SK-N-SH treated with all-trans-retinoic acid at 6 μM for 48 hours (cell line): ENCODE data around the gene FARP1.

Source experiments
- ATAC-seq: fragments of 200-7000 bp; cut with Tn5 transposase; 3 replicates; pipeline ENCODE4 v1.9.1; 2020; ENCODE audit warnings: mild to moderate bottlenecking, moderate library complexity
- ARNTL ChIP-seq: fragments of 450-650 bp; formaldehyde crosslinking; IDR thresholded peaks from 2 replicates; pipeline ENCODE4 v1.5.0; 2020; ENCODE audit warnings: low read depth, mild to moderate bottlenecking, moderate library complexity, borderline replicate concordance
- BACH2 ChIP-seq: fragments of 250-450 bp; sonication (Bioruptor Pico); IDR thresholded peaks from 2 replicates; pipeline ENCODE4 v1.9.0; 2021; ENCODE audit warnings: mild to moderate bottlenecking, borderline replicate concordance
- CREB5 ChIP-seq: fragments of 250-450 bp; sonication (Bioruptor Pico); IDR thresholded peaks from 2 replicates; pipeline ENCODE4 v1.5.1; 2020; ENCODE audit warnings: low read depth, mild to moderate bottlenecking, moderate library complexity
- CSDC2 ChIP-seq: fragments of 250-450 bp; sonication (Bioruptor Pico); IDR thresholded peaks from 2 replicates; pipeline ENCODE4 v1.5.0; 2020; ENCODE audit warnings: mild to moderate bottlenecking, moderate library complexity
- CSRNP3 ChIP-seq: fragments of 250-450 bp; sonication (Bioruptor Pico); IDR thresholded peaks from 2 replicates; pipeline ENCODE4 v1.5.1; 2021; ENCODE audit warnings: mild to moderate bottlenecking, moderate library complexity
- ESRRG ChIP-seq: fragments of 250-450 bp; sonication (Bioruptor Pico); IDR thresholded peaks from 2 replicates; pipeline ENCODE4 v1.6.1; 2021; ENCODE audit warnings: mild to moderate bottlenecking
- GLIS3 ChIP-seq: fragments of 250-450 bp; sonication (Bioruptor Pico); IDR thresholded peaks from 2 replicates; pipeline ENCODE4 v1.5.0; 2020; ENCODE audit warnings: mild to moderate bottlenecking, moderate library complexity
- ISL1 ChIP-seq: fragments of 250-450 bp; sonication (Bioruptor Pico); IDR thresholded peaks from 2 replicates; pipeline ENCODE4 v2.1.2; 2022; ENCODE audit warnings: mild to moderate bottlenecking, moderate library complexity
- OSR1 ChIP-seq: fragments of 250-450 bp; sonication (Bioruptor Pico); IDR thresholded peaks from 2 replicates; pipeline ENCODE4 v1.8.0; 2022; ENCODE audit warnings: moderate library complexity, mild to moderate bottlenecking, inconsistent platforms
- PATZ1 ChIP-seq: fragments of 250-450 bp; sonication (Bioruptor Pico); IDR thresholded peaks from 2 replicates; pipeline ENCODE4 v1.8.0; 2020; ENCODE audit warnings: mild to moderate bottlenecking, moderate library complexity, borderline replicate concordance
- POU6F1 ChIP-seq: fragments of 250-450 bp; sonication (Bioruptor Pico); IDR thresholded peaks from 2 replicates; pipeline ENCODE4 v1.8.0; 2021; ENCODE audit warnings: low read depth, mild to moderate bottlenecking, moderate library complexity, borderline replicate concordance
- PPARA ChIP-seq: fragments of 250-450 bp; sonication (Bioruptor Pico); IDR thresholded peaks from 2 replicates; pipeline ENCODE4 v1.5.0; 2020; ENCODE audit warnings: mild to moderate bottlenecking, borderline replicate concordance
- RARB ChIP-seq: fragments of 250-450 bp; sonication (Bioruptor Pico); IDR thresholded peaks from 2 replicates; pipeline ENCODE4 v1.8.0; 2021; ENCODE audit warnings: mild to moderate bottlenecking, moderate library complexity
- SNAI2 ChIP-seq: fragments of 250-450 bp; sonication (Bioruptor Pico); IDR thresholded peaks from 2 replicates; pipeline ENCODE4 v1.5.0; 2020; ENCODE audit warnings: mild to moderate bottlenecking, moderate library complexity
- TCF4 ChIP-seq: fragments of 250-450 bp; sonication (Bioruptor Pico); IDR thresholded peaks from 2 replicates; pipeline ENCODE4 v1.8.0; 2021; ENCODE audit warnings: mild to moderate bottlenecking, moderate library complexity, borderline replicate concordance
- TOX ChIP-seq: fragments of 250-450 bp; sonication (Bioruptor Pico); IDR thresholded peaks from 2 replicates; pipeline ENCODE4 v1.8.0; 2021; ENCODE audit warnings: mild to moderate bottlenecking, moderate library complexity, borderline replicate concordance
- TSHZ2 ChIP-seq: fragments of 250-450 bp; sonication (Bioruptor Pico); IDR thresholded peaks from 2 replicates; pipeline ENCODE4 v1.5.0; 2020; ENCODE audit warnings: mild to moderate bottlenecking, moderate library complexity
- ZC3H10 ChIP-seq: fragments of 250-450 bp; sonication (Bioruptor Pico); IDR thresholded peaks from 2 replicates; pipeline ENCODE4 v1.5.1; 2021; ENCODE audit warnings: mild to moderate bottlenecking, moderate library complexity
- ZFP3 ChIP-seq: fragments of 250-450 bp; sonication (Bioruptor Pico); IDR thresholded peaks from 2 replicates; pipeline ENCODE4 v1.5.0; 2020; ENCODE audit warnings: mild to moderate bottlenecking, moderate library complexity
- ZFP30 ChIP-seq: fragments of 450-650 bp; formaldehyde crosslinking; IDR thresholded peaks from 2 replicates; pipeline ENCODE4 v1.5.0; 2022; ENCODE audit warnings: mild to moderate bottlenecking, moderate library complexity
- ZNF565 ChIP-seq: fragments of 450-650 bp; formaldehyde crosslinking; conservative IDR thresholded peaks from 2 replicates; pipeline ENCODE4 v1.5.0; 2020; ENCODE audit warnings: low read depth, mild to moderate bottlenecking, moderate library complexity
- ZNF70 ChIP-seq: fragments of 450-650 bp; formaldehyde crosslinking; IDR thresholded peaks from 2 replicates; pipeline ENCODE4 v1.5.0; 2020; ENCODE audit warnings: mild to moderate bottlenecking, moderate library complexity
- ZNF8 ChIP-seq: fragments of 450-650 bp; formaldehyde crosslinking; IDR thresholded peaks from 2 replicates; pipeline ENCODE4 v1.5.0; 2020; ENCODE audit warnings: mild to moderate bottlenecking, moderate library complexity

The FARP1 gene

GRCh38 chr13:98098516-98098915, 44.4 kb upstream of the FARP1 start:
- TF ChIP-seq ZNF70 (CRISPR knock-in tag), result no peak
- TF ChIP-seq CSRNP3 (CRISPR knock-in tag), result no peak
- TF ChIP-seq ZNF8 (CRISPR knock-in tag), result no peak
- 0 out of 2 replicates have a peak, but pooled peaks have one; percentile 35 for TF ChIP-seq ZC3H10 (CRISPR knock-in tag)
- no peak for TF ChIP-seq BACH2 (CRISPR knock-in tag)
- peak; percentile 44 for TF ChIP-seq ISL1 (CRISPR knock-in tag)
- no peak for TF ChIP-seq ARNTL (CRISPR knock-in tag)
- TF ChIP-seq PATZ1 (CRISPR knock-in tag), result peak; percentile 84; the same call in 1 of the 2 replicates
- TF ChIP-seq PPARA (CRISPR knock-in tag), result no peak
- TF ChIP-seq CREB5, result no peak
- no peak for TF ChIP-seq ESRRG
- TF ChIP-seq TOX (CRISPR knock-in tag), result no peak
- TF ChIP-seq ZFP30 (CRISPR knock-in tag), result no peak
- TF ChIP-seq CSDC2 (CRISPR knock-in tag), result no peak
- no peak for TF ChIP-seq RARB (CRISPR knock-in tag)
- 0 out of 2 replicates have a peak, but pooled peaks have one; percentile 39 for TF ChIP-seq POU6F1 (CRISPR knock-in tag)
- TF ChIP-seq SNAI2 (CRISPR knock-in tag), result no peak
- no peak for TF ChIP-seq GLIS3
- TF ChIP-seq TCF4 (CRISPR knock-in tag), result no peak
- no peak for TF ChIP-seq ZFP3 (CRISPR knock-in tag)
- TF ChIP-seq OSR1 (CRISPR knock-in tag), result no peak
- TF ChIP-seq ZNF565 (CRISPR knock-in tag), result no peak
- TF ChIP-seq TSHZ2 (CRISPR knock-in tag), result no peak
- ATAC-seq, result peak; percentile 92

- no peak for ATAC-seq
- TF ChIP-seq GLIS3 (no peak), ZFP3 (CRISPR knock-in tag) (no peak), ZNF565 (CRISPR knock-in tag) (no peak), BACH2 (CRISPR knock-in tag) (no peak), SNAI2 (CRISPR knock-in tag) (no peak), ZNF8 (CRISPR knock-in tag) (no peak), ZC3H10 (CRISPR knock-in tag) (no peak), ESRRG (no peak), TSHZ2 (CRISPR knock-in tag) (no peak), POU6F1 (CRISPR knock-in tag) (no peak), ISL1 (CRISPR knock-in tag) (no peak), CSDC2 (CRISPR knock-in tag) (no peak), TOX (CRISPR knock-in tag) (no peak), OSR1 (CRISPR knock-in tag) (no peak), CREB5 (no peak), ARNTL (CRISPR knock-in tag) (no peak), PPARA (CRISPR knock-in tag) (no peak), TCF4 (CRISPR knock-in tag) (no peak), RARB (CRISPR knock-in tag) (no peak)
These were observed 43.3 kb upstream of the FARP1 start for GRCh38 chr13:98099627-98100026.
